ENCODE data around the gene GABPB2. TPM values are rescaled to one million over a fixed set of nuclear protein-coding genes. Genes with fewer than 3 reads are reported as not detected.

GABPB2 gene
- total RNA-seq, 1 experiment from 2014 or later, result 8.1 TPM

DNA sequence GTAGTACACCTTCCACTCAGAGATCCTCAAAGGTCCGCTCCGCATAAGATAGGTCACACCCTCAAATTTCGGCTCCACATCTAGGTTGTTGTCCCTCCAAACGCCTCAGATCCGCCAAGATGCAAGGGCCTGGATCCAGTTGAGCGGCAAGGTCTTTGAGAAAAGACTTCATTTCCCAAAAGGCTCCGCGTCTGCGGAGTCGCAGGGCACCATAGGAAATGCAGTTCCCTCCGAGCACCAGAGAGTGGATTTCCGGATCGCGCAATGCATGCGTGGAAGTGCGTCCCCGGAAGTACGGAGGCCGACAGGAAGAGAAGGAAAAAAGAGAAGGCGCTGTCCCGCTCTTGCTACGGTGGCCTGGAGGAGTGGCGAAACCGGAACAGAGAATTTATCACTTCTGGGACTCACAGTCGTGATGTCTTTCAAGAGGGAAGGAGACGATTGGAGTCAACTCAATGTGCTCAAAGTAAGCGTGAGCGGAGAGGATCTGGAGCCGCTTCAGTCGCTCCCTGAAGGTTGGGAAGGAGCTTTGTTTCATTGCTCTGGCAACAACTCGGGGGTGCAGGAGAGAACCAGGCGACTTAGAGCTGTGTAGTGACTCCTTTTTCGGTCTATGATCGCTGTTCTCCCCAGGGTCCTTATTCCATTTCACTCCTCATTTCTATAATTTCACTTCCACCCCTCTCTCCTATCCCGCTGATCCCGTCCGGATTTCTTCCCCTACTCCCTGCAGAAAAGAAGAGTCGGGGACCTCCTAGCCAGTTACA, 95.4 kb downstream of the GABPB2 start, which contains the start of the genes LYSMD1 and SCNM1:
Gene LYSMD1 (minus strand): TSS at position 165 of the 767 bp plus-strand sequence. CDS start 644 bp downstream, outside the sequence.
Gene SCNM1 (plus strand): TSS at position 407 of the 767 bp plus-strand sequence. CDS start 9 bp downstream, at position 416.
- peak; percentile 92 for TF ChIP-seq TCF7L2 (IDR thresholded peaks at IDR 0.05; ENCODE audit: low read depth, low read length)
- TF ChIP-seq, protein P1, sequence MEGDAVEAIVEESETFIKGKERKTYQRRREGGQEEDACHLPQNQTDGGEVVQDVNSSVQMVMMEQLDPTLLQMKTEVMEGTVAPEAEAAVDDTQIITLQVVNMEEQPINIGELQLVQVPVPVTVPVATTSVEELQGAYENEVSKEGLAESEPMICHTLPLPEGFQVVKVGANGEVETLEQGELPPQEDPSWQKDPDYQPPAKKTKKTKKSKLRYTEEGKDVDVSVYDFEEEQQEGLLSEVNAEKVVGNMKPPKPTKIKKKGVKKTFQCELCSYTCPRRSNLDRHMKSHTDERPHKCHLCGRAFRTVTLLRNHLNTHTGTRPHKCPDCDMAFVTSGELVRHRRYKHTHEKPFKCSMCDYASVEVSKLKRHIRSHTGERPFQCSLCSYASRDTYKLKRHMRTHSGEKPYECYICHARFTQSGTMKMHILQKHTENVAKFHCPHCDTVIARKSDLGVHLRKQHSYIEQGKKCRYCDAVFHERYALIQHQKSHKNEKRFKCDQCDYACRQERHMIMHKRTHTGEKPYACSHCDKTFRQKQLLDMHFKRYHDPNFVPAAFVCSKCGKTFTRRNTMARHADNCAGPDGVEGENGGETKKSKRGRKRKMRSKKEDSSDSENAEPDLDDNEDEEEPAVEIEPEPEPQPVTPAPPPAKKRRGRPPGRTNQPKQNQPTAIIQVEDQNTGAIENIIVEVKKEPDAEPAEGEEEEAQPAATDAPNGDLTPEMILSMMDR (IDR thresholded peaks at IDR 0.05), result no peak
- peak; percentile 51; the same call in 1 of the 2 replicates for TF ChIP-seq POLR2AphosphoS5 (IDR thresholded peaks at IDR 0.05; ENCODE audit: low read depth, low read length)
- TF ChIP-seq, protein P2, sequence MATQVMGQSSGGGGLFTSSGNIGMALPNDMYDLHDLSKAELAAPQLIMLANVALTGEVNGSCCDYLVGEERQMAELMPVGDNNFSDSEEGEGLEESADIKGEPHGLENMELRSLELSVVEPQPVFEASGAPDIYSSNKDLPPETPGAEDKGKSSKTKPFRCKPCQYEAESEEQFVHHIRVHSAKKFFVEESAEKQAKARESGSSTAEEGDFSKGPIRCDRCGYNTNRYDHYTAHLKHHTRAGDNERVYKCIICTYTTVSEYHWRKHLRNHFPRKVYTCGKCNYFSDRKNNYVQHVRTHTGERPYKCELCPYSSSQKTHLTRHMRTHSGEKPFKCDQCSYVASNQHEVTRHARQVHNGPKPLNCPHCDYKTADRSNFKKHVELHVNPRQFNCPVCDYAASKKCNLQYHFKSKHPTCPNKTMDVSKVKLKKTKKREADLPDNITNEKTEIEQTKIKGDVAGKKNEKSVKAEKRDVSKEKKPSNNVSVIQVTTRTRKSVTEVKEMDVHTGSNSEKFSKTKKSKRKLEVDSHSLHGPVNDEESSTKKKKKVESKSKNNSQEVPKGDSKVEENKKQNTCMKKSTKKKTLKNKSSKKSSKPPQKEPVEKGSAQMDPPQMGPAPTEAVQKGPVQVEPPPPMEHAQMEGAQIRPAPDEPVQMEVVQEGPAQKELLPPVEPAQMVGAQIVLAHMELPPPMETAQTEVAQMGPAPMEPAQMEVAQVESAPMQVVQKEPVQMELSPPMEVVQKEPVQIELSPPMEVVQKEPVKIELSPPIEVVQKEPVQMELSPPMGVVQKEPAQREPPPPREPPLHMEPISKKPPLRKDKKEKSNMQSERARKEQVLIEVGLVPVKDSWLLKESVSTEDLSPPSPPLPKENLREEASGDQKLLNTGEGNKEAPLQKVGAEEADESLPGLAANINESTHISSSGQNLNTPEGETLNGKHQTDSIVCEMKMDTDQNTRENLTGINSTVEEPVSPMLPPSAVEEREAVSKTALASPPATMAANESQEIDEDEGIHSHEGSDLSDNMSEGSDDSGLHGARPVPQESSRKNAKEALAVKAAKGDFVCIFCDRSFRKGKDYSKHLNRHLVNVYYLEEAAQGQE (IDR thresholded peaks at IDR 0.05; ENCODE audit: insufficient read depth in 1 of 2, low read depth in 2 of 2, low read length in 1 of 2), result peak in 1 of 2 experiments; percentile 64; a peak in 1 of 4 replicates
- TF ChIP-seq SIN3A (IDR thresholded peaks at IDR 0.05; ENCODE audit: borderline replicate concordance, insufficient read depth, low read depth, low read length), result peak; percentile 91
- no peaks in the 10 kb centered on the region for H3K27me3 ChIP-seq (ENCODE audit: control insufficient read depth, insufficient read depth, low read length)
- intact Hi-C loops (cut with micrococcal nuclease; ENCODE audit: unreplicated experiment), result no loop called here
- DNase-seq (ENCODE audit: low read depth, low spot score) (peak; percentile 92), ATAC-seq (peak; percentile 98)
- H3K36me3 ChIP-seq (ENCODE audit: control insufficient read depth, insufficient read depth, low read length), result peaks cover 9% of the 10 kb centered on the region
- ChIA-PET CTCF (interaction anchor here (0.6 to 0.7 kb wide), 2 partner anchors 57 to 189 kb away, joined by 4 to 7 read pairs; no protein-coding TSS in a partner anchor), POLR2A (interaction anchor here (0.5 to 0.6 kb wide), 2 partner anchors 63 to 488 kb away, joined by 3 read pairs; no protein-coding TSS in a partner anchor)
- in situ Hi-C loops (cut with HindIII; ENCODE audit: low pct_unique_long_range_greater_than_20kb, low sequenced_read_pairs), result no loop called here
- BruUV-seq (replicated peaks), result TSS peak; percentile 95
- peaks cover 16% of the 10 kb centered on the region for H3K4me1 ChIP-seq (ENCODE audit: control insufficient read depth, insufficient read depth, low read length)
- no peaks in the 10 kb centered on the region for H3K9me3 ChIP-seq (ENCODE audit: control insufficient read depth, insufficient read depth, low read depth, low read length)
- peak within 1 kb of the TSS; percentile 83 to 92 for H3K4me3 ChIP-seq (ENCODE audit: low read depth in 2 of 2, low read length in 2 of 2)
- H3K27ac ChIP-seq (ENCODE audit: low read length), result peak within 1 kb of the TSS; percentile 99

DNA sequence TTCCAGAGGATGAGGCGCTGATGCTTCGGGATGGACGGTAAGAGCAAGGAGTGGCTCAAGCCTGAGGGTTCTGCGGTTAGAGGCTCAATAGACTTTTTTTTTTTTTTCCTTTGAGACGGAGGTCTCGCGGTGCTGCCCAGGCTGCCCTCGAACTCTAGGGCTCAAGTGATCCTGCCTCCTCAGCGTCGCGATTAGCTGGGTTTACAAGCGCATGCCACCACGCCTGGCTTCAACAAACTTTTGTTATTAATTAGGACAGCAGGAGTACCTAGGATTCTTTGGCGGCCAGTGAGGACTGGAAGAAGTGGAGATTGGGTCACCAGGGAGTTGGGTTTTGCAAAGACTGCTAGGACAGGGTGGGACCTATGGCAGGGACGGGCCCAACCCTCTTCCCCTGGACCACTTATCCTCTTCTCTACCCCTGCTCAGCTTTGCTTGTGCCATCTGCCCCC, 96.0 kb downstream of the GABPB2 start:
- ChIA-PET POLR2A (interaction anchor here (0.6 kb wide), 1 partner anchor 62 kb away, joined by 3 read pairs; no protein-coding TSS in a partner anchor), CTCF (interaction anchor here (0.6 kb wide), 1 partner anchor 57 kb away, joined by 7 read pairs; no protein-coding TSS in a partner anchor)
- no peaks in the 10 kb centered on the region for H3K27me3 ChIP-seq (ENCODE audit: control insufficient read depth, insufficient read depth, low read length)
- DNase-seq (ENCODE audit: low read depth, low spot score) (no peak), ATAC-seq (no peak)
- peak overlapping the region; percentile 83 to 92 for H3K4me3 ChIP-seq (ENCODE audit: low read depth in 2 of 2, low read length in 2 of 2)
- peaks cover 9% of the 10 kb centered on the region for H3K36me3 ChIP-seq (ENCODE audit: control insufficient read depth, insufficient read depth, low read length)
- no peak for TF ChIP-seq TCF7L2 (IDR thresholded peaks at IDR 0.05; ENCODE audit: low read depth, low read length)
- no peak for TF ChIP-seq SIN3A (IDR thresholded peaks at IDR 0.05; ENCODE audit: borderline replicate concordance, insufficient read depth, low read depth, low read length)
- TF ChIP-seq, protein P2 (IDR thresholded peaks at IDR 0.05; ENCODE audit: insufficient read depth in 1 of 2, low read depth in 2 of 2, low read length in 1 of 2), result no peak
- TF ChIP-seq, protein P1 (IDR thresholded peaks at IDR 0.05), result no peak
- no peak for TF ChIP-seq POLR2AphosphoS5 (IDR thresholded peaks at IDR 0.05; ENCODE audit: low read depth, low read length)
- no peaks in the 10 kb centered on the region for H3K9me3 ChIP-seq (ENCODE audit: control insufficient read depth, insufficient read depth, low read depth, low read length)
- in situ Hi-C loops (cut with HindIII; ENCODE audit: low pct_unique_long_range_greater_than_20kb, low sequenced_read_pairs) (no loop called here), intact Hi-C loops (cut with micrococcal nuclease; ENCODE audit: unreplicated experiment) (no loop called here)
- peaks cover 16% of the 10 kb centered on the region for H3K4me1 ChIP-seq (ENCODE audit: control insufficient read depth, insufficient read depth, low read length)
- no TSS peak for BruUV-seq (replicated peaks)
- peak overlapping the region; percentile 99 for H3K27ac ChIP-seq (ENCODE audit: low read length)

Data from Panc1 (cell line).